ENCODE measurements around the gene ALPK1.

DNA sequence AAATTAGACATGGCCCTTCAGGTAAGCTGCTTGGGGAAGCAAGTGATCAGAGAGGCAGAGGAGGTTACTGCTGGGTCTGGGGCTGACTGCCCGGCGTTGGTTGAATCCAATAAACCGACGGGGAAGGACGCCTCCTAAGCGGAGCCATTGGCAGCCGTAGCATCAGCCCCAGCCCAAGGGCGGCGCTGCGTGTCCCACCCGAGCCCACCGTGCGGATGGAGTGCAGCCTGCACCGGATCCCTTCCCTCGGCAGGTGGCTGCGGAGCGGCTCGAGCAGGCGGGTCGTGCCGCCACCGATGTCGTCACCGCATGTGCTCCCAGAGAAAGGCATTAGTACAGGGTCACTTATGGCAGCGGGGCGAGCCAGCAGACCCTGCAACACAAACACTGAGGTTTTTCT lies 82.1 kb downstream of the ALPK1 start:
- TF ChIP-seq, protein P1, sequence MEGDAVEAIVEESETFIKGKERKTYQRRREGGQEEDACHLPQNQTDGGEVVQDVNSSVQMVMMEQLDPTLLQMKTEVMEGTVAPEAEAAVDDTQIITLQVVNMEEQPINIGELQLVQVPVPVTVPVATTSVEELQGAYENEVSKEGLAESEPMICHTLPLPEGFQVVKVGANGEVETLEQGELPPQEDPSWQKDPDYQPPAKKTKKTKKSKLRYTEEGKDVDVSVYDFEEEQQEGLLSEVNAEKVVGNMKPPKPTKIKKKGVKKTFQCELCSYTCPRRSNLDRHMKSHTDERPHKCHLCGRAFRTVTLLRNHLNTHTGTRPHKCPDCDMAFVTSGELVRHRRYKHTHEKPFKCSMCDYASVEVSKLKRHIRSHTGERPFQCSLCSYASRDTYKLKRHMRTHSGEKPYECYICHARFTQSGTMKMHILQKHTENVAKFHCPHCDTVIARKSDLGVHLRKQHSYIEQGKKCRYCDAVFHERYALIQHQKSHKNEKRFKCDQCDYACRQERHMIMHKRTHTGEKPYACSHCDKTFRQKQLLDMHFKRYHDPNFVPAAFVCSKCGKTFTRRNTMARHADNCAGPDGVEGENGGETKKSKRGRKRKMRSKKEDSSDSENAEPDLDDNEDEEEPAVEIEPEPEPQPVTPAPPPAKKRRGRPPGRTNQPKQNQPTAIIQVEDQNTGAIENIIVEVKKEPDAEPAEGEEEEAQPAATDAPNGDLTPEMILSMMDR (IDR thresholded peaks at IDR 0.05; ENCODE audit: low read length), result no peak
- TF ChIP-seq EZH2phosphoT487 (IDR thresholded peaks at IDR 0.05; ENCODE audit: low read length) (no peak), EZH2 (optimal IDR thresholded peaks at IDR 0.05; ENCODE audit: low read depth, low read length) (no peak)
